HL-60 (cell line): Measurements from ENCODE around the gene ARHGAP24.

ENCODE experiments used
- CTCF ChIP-seq: IDR thresholded peaks from one replicate; pipeline ENCODE4 v1.5.1; 2011; ENCODE audit warnings: low read length, control low read depth, inconsistent platforms; ENCODE audit not compliant: insufficient read depth
- GABPA ChIP-seq: IDR thresholded peaks from 2 replicates; pipeline ENCODE4 v1.6.1; 2012; ENCODE audit warnings: low read depth
- POLR2AphosphoS5 ChIP-seq: IDR thresholded peaks from 2 replicates; pipeline ENCODE4 v1.6.1; 2012; ENCODE audit warnings: low read depth
- REST ChIP-seq: IDR thresholded peaks from 2 replicates; pipeline ENCODE4 v1.6.1; 2012; ENCODE audit warnings: low read depth; ENCODE audit not compliant: insufficient replicate concordance

GRCh38 chr4:85828027-85828890 is 353.3 kb downstream of the ARHGAP24 start:
- TF ChIP-seq CTCF, result no peak
- TF ChIP-seq REST, result no peak
- TF ChIP-seq POLR2AphosphoS5, result no peak
- TF ChIP-seq GABPA, result no peak
